H1 (cell line): Measurements from ENCODE around the gene NLRX1. TPM values are rescaled to one million over a fixed set of nuclear protein-coding genes. Genes with fewer than 3 reads are reported as not detected.

Experiments
- RFX5 ChIP-seq: IDR thresholded peaks from 2 replicates; pipeline ENCODE4 v1.6.1; 2011; ENCODE audit warnings: low read depth, low read length, improper control_type of control experiment, borderline replicate concordance
- polyA plus RNA-seq, 7 experiments: library from polyadenylated mRNA; depleted of rRNA in 3 of 7; stranded (reverse) in 5 of 7; unstranded in 2 of 7; fragments of >200 nt in 5 of 7; fragments of 200-250 nt in 2 of 7; gene quantifications; 1 replicate in 5 of 7; 2 replicates in 1 of 7; 4 replicates in 1 of 7; pipeline versions ENCODE4 v1.2.1 to v1.2.3, GENCODE V29; 2011 to 2013; ENCODE audit warnings: missing spikeins in 2 of 7, mixed read lengths in 2 of 7
- total RNA-seq: library from RNA; stranded (reverse); fragmentation: NEBNext Ultra II Directional; extraction: Animal tissue kit (Norgen Biotek cat#: 25700); gene quantifications from 2 replicates; pipeline ENCODE4 v1.2.1, GENCODE V29; 2021

Gene NLRX1
- total and polyA plus RNA-seq, 2 of the 8 experiments (the other 6 are each of a cell fraction or from before 2014, with no cell fraction given): 13.2 to 18.6 TPM

DNA sequence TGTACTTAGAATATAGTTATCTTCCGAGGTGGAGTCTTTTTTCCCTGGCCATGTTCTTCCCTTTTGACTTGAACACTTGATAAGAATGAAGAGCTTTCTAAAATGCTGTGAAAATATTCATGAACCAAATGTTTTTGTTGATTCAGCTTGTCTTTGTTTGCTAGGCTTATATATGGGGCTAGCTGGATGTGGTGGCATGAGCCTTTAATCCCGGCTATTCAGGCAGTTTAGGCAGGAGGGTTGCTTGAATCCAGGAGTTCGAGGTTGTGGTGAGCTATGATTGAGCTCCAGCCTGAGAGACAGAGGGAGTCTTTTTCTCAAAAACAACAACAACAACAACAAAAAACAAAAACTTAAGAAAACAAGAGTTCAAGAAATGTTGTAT lies 60.8 kb downstream of the NLRX1 start (continued):
- TF ChIP-seq RFX5: no peak
